ENCODE results near the gene RPL41.
A peak's percentile ranks its signal among the peaks of the same experiment; 100 is the strongest.

RPL41 gene

DNA sequence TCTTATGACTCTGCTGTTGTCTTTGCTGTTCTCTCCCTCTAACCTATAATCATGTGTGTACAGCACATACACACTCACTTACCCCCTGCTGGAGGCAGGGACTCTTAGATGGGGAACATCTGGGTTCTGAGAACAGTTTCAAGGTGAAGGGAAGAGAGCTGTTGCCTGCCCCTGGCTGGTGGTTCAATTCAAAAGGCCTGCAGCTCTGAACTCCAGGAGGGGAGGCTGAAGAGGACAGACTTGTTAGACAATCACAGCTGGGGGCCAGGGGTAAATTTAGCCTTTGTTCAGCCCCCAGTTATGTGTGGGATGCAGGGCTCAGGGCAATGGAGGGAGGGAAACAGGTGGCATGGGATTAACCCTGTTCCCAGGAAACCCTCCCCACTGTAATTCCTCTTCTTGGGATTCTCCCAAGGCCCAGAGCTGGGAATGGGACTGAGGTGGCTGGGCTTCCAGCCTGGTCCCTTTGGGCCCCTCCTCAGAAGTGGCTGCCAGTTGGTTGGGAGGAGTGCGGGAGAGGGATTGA lies 37.9 kb downstream of the RPL41 start:
- TF ChIP-seq SCRT1 (tag by site-specific recombination; IDR thresholded peaks at IDR 0.05; ENCODE audit: borderline replicate concordance) (0 out of 2 replicates have a peak, but pooled peaks have one; percentile 26), ZFHX2 (tag by site-specific recombination; conservative IDR thresholded peaks at IDR 0.05) (peak; percentile 51), ZNF549 (tag by site-specific recombination; IDR thresholded peaks at IDR 0.05) (no peak), ZIC2 (tag by site-specific recombination; IDR thresholded peaks at IDR 0.05) (peak; percentile 44; the same call in 1 of the 2 replicates), ZNF423 (tag by site-specific recombination; IDR thresholded peaks at IDR 0.05) (no peak), ZNF311 (tag by site-specific recombination; IDR thresholded peaks at IDR 0.05; ENCODE audit: borderline replicate concordance) (no peak), ZNF785 (tag by site-specific recombination; IDR thresholded peaks at IDR 0.05) (no peak), PRDM4 (tag by site-specific recombination; IDR thresholded peaks at IDR 0.05) (peak; percentile 95), GLIS1 (tag by site-specific recombination; IDR thresholded peaks at IDR 0.05) (peak; percentile 94), SCRT2 (tag by site-specific recombination; IDR thresholded peaks at IDR 0.05) (peak; percentile 60), ZNF223 (tag by site-specific recombination; IDR thresholded peaks at IDR 0.05) (no peak), ZNF394 (tag by site-specific recombination; IDR thresholded peaks at IDR 0.05; ENCODE audit: borderline replicate concordance) (no peak), REPIN1 (tag by site-specific recombination; IDR thresholded peaks at IDR 0.05; ENCODE audit: low read depth) (no peak), SP7 (tag by site-specific recombination; IDR thresholded peaks at IDR 0.05) (peak; percentile 97), YY1 (tag by site-specific recombination; IDR thresholded peaks at IDR 0.05) (no peak), ZNF133 (tag by site-specific recombination; IDR thresholded peaks at IDR 0.05) (no peak), ZSCAN23 (tag by site-specific recombination; IDR thresholded peaks at IDR 0.05) (no peak), ZNF155 (tag by site-specific recombination; IDR thresholded peaks at IDR 0.05) (no peak), IKZF3 (tag by site-specific recombination; IDR thresholded peaks at IDR 0.05) (peak; percentile 64; the same call in 1 of the 2 replicates), ZNF747 (tag by site-specific recombination; IDR thresholded peaks at IDR 0.05) (no peak), KLF8 (tag by site-specific recombination; IDR thresholded peaks at IDR 0.05) (no peak)
- TF ChIP-seq, protein P1, sequence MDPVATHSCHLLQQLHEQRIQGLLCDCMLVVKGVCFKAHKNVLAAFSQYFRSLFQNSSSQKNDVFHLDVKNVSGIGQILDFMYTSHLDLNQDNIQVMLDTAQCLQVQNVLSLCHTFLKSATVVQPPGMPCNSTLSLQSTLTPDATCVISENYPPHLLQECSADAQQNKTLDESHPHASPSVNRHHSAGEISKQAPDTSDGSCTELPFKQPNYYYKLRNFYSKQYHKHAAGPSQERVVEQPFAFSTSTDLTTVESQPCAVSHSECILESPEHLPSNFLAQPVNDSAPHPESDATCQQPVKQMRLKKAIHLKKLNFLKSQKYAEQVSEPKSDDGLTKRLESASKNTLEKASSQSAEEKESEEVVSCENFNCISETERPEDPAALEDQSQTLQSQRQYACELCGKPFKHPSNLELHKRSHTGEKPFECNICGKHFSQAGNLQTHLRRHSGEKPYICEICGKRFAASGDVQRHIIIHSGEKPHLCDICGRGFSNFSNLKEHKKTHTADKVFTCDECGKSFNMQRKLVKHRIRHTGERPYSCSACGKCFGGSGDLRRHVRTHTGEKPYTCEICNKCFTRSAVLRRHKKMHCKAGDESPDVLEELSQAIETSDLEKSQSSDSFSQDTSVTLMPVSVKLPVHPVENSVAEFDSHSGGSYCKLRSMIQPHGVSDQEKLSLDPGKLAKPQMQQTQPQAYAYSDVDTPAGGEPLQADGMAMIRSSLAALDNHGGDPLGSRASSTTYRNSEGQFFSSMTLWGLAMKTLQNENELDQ (tag by site-specific recombination; IDR thresholded peaks at IDR 0.05; ENCODE audit: low read depth) = no peak
- H3K4me1 ChIP-seq (ENCODE audit: control insufficient read depth, insufficient read depth, low read length) = no peaks in the 10 kb centered on the region; the same call in 1 of the 2 replicates
- POLR2A ChIA-PET = interaction anchor here (1.4 to 3.8 kb wide), 2 partner anchors 9 to 26 kb away, joined by 5 to 20 read pairs; partner anchors contain the start of gene ESYT1
- no peak overlapping the region for H3K27ac ChIP-seq (ENCODE audit: extremely low read depth, low read depth, low read length)
- peaks cover 4 to 24% of the 10 kb centered on the region in 2 experiments for H3K36me3 ChIP-seq (ENCODE audit: control insufficient read depth in 2 of 2, insufficient read depth in 1 of 2, low read length in 2 of 2)
- H3K4me3 ChIP-seq (ENCODE audit: low read depth, low read length) = no peak overlapping the region
- CTCF ChIA-PET = interaction anchor here (0.6 to 2.2 kb wide), 4 partner anchors 17 to 35 kb away, joined by 3 to 8 read pairs (median 4); partner anchors contain the start of gene ZC3H10
- H3K9me3 ChIP-seq (ENCODE audit: control insufficient read depth, insufficient read depth, low read depth, low read length) = no peaks in the 10 kb centered on the region

Measured in HEK293 (cell line).